ENCODE measurements around the gene EBPL. TPM values are rescaled to one million over a fixed set of nuclear protein-coding genes. Genes with fewer than 3 reads are reported as not detected.

EBPL gene
- total and polyA plus RNA-seq, 2 of the 4 experiments (the other 2 are of a cell fraction) = 57.9 to 65.3 TPM

DNA sequence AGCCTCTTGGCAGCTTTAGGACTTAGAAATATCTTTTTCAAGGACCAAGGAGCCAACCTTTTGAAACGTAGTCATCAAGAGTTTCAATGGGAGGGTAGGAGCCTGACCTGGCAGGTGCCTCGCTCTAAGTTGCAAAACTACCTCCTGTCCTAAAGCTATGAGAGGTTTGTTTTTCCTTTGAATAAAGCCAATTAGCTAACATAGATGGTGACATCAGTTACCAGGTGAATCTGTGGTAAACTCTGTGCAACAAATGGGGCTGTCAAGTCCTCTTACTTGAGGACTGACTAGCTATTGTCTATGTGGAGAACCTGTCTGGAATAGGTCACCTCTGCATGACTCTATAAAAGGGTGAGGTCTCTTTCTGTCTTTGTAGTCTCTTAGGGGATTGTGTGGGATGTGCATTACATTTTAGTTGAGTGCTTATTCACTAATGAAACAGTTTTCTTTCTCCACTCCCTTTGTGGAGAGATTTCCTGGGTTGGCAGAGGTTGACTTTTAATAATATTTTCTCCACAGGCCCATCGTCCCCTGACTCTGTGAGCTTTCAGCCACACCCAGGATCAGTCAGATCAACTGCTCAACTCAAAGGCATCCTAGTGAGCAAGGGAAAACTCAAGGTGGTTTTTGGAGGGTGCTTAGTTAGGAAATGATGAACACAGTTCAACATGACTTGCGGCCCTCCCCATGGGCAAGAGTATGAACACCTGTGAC lies 53.1 kb downstream of the EBPL start:
- no peaks in the 10 kb centered on the region for H3K36me3 ChIP-seq (ENCODE audit: control insufficient read depth, insufficient read depth, low read length)
- H3K14ac ChIP-seq (replicated peaks; ENCODE audit: low read depth, low read length) = no peak overlapping the region
- H4K8ac ChIP-seq (ENCODE audit: low read depth in 2 of 2, low read length in 2 of 2) = no peak overlapping the region
- H3K27me3 ChIP-seq (ENCODE audit: control insufficient read depth, insufficient read depth, low read length) = no peaks in the 10 kb centered on the region
- no peak overlapping the region for H2BK20ac ChIP-seq (ENCODE audit: low read depth, low read length)
- H2AFZ ChIP-seq (replicated peaks; ENCODE audit: low read length, poor library complexity) = no peak overlapping the region
- WGBS, 2 experiments (ENCODE audit: extremely low coverage in 2 of 2, insufficient read length in 1 of 2) = no CpG with 5 or more reads among the region's 4 CpGs
- in situ Hi-C loops (cut with MboI; ENCODE audit: low sequenced_read_pairs) = no loop called here
- no peak for ATAC-seq (ENCODE audit: low read depth)
- TF ChIP-seq FOS (IDR thresholded peaks at IDR 0.05; ENCODE audit: low read depth, low read length) = no peak
- no peak for TF ChIP-seq CEBPB (IDR thresholded peaks at IDR 0.05; ENCODE audit: low read depth, low read length)
- TF ChIP-seq, protein P1, sequence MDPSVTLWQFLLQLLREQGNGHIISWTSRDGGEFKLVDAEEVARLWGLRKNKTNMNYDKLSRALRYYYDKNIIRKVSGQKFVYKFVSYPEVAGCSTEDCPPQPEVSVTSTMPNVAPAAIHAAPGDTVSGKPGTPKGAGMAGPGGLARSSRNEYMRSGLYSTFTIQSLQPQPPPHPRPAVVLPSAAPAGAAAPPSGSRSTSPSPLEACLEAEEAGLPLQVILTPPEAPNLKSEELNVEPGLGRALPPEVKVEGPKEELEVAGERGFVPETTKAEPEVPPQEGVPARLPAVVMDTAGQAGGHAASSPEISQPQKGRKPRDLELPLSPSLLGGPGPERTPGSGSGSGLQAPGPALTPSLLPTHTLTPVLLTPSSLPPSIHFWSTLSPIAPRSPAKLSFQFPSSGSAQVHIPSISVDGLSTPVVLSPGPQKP (IDR thresholded peaks at IDR 0.05; ENCODE audit: borderline replicate concordance, low read depth, low read length) = no peak
- no peak for TF ChIP-seq RCOR1 (IDR thresholded peaks at IDR 0.05; ENCODE audit: insufficient replicate concordance, low read length)
- TF ChIP-seq RFX5 (IDR thresholded peaks at IDR 0.05; ENCODE audit: low read depth, low read length) = no peak
- no peak for TF ChIP-seq BHLHE40 (IDR thresholded peaks at IDR 0.05; ENCODE audit: low read depth, low read length)
- no peak for TF ChIP-seq POLR2A (IDR thresholded peaks at IDR 0.05; ENCODE audit: low read depth, low read length)
- no peak for TF ChIP-seq MXI1 (IDR thresholded peaks at IDR 0.05; ENCODE audit: borderline replicate concordance, low read depth, low read length)
- TF ChIP-seq MAZ (IDR thresholded peaks at IDR 0.05; ENCODE audit: borderline replicate concordance, low read depth, low read length) = no peak
- TF ChIP-seq MAFK (IDR thresholded peaks at IDR 0.05; ENCODE audit: low read depth, low read length) = no peak
- TF ChIP-seq, protein P2, sequence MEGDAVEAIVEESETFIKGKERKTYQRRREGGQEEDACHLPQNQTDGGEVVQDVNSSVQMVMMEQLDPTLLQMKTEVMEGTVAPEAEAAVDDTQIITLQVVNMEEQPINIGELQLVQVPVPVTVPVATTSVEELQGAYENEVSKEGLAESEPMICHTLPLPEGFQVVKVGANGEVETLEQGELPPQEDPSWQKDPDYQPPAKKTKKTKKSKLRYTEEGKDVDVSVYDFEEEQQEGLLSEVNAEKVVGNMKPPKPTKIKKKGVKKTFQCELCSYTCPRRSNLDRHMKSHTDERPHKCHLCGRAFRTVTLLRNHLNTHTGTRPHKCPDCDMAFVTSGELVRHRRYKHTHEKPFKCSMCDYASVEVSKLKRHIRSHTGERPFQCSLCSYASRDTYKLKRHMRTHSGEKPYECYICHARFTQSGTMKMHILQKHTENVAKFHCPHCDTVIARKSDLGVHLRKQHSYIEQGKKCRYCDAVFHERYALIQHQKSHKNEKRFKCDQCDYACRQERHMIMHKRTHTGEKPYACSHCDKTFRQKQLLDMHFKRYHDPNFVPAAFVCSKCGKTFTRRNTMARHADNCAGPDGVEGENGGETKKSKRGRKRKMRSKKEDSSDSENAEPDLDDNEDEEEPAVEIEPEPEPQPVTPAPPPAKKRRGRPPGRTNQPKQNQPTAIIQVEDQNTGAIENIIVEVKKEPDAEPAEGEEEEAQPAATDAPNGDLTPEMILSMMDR (conservative IDR thresholded peaks at IDR 0.05; ENCODE audit: low read depth, low read length) = no peak
- TF ChIP-seq, protein P3, sequence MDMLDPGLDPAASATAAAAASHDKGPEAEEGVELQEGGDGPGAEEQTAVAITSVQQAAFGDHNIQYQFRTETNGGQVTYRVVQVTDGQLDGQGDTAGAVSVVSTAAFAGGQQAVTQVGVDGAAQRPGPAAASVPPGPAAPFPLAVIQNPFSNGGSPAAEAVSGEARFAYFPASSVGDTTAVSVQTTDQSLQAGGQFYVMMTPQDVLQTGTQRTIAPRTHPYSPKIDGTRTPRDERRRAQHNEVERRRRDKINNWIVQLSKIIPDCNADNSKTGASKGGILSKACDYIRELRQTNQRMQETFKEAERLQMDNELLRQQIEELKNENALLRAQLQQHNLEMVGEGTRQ (IDR thresholded peaks at IDR 0.05; ENCODE audit: low read depth, low read length) = no peak
- no peak for TF ChIP-seq CHD1 (IDR thresholded peaks at IDR 0.05; ENCODE audit: low read depth, low read length)
- no peak for TF ChIP-seq RAD21 (IDR thresholded peaks at IDR 0.05; ENCODE audit: low read length)
- TF ChIP-seq NFE2L2 (IDR thresholded peaks at IDR 0.05; ENCODE audit: low read depth, low read length) = no peak
- TF ChIP-seq SMC3 (IDR thresholded peaks at IDR 0.05; ENCODE audit: low read depth, low read length) = no peak
- H3K27ac ChIP-seq (ENCODE audit: insufficient read depth, low read length) = no peak overlapping the region
- H3K9me1 ChIP-seq (ENCODE audit: insufficient read depth, low read length) = no peaks in the 10 kb centered on the region
- H3K4me3 ChIP-seq (ENCODE audit: insufficient read depth, low read depth, low read length) = no peak overlapping the region
- H3K9me3 ChIP-seq (ENCODE audit: control insufficient read depth, insufficient read depth, low read length) = no peaks in the 10 kb centered on the region
- no peak overlapping the region for H2AK5ac ChIP-seq (ENCODE audit: low read depth, low read length)
- H3K23ac ChIP-seq (ENCODE audit: low read depth, low read length) = no peak overlapping the region
- ChIA-PET CTCF (no interaction called here), POLR2A (ENCODE audit: unreplicated experiment) (no interaction called here)
- no peaks in the 10 kb centered on the region for H4K20me1 ChIP-seq (ENCODE audit: insufficient read depth, low read length)
- no peaks in the 10 kb centered on the region for H3K79me1 ChIP-seq (ENCODE audit: low read depth in 1 of 2, low read length in 2 of 2)
- H4K91ac ChIP-seq (ENCODE audit: insufficient read depth, low read depth, low read length) = no peak overlapping the region
- dilution Hi-C loops (cut with HindIII; ENCODE audit: low sequenced_read_pairs, unreplicated experiment) = no loop called here
- H2BK120ac ChIP-seq (ENCODE audit: low read depth, low read length) = no peak overlapping the region
- no peak overlapping the region for H2BK5ac ChIP-seq (ENCODE audit: low read depth, low read length, poor library complexity, severe bottlenecking)
- peaks cover 4% of the 10 kb centered on the region; the same call in 1 of the 2 replicates for H3K4me1 ChIP-seq (ENCODE audit: control insufficient read depth, insufficient read depth, low read length)
- H4K5ac ChIP-seq (ENCODE audit: low read depth, low read length) = no peak overlapping the region
- DNase-seq = no peak
- H3K9ac ChIP-seq (ENCODE audit: low read depth, low read length) = no peak overlapping the region
- no peak overlapping the region for H3K56ac ChIP-seq (ENCODE audit: extremely low read depth, insufficient read depth, low read length)
- intact Hi-C loops (cut with micrococcal nuclease) = no loop called here
- no peak overlapping the region for H2AK9ac ChIP-seq (replicated peaks; ENCODE audit: low read depth, low read length, poor library complexity)
- no peak overlapping the region for H3K18ac ChIP-seq (ENCODE audit: low read depth, low read length)
- H3K4ac ChIP-seq (ENCODE audit: low read depth, low read length) = no peak overlapping the region
- H2BK15ac ChIP-seq (ENCODE audit: low read depth, low read length) = no peak overlapping the region
- no peak overlapping the region for H3K4me2 ChIP-seq (ENCODE audit: low read depth, low read length)
- no TSS peak for BruUV-seq (replicated peaks)
